HG03095 (cell line): ENCODE measurements around the gene IL18R1.
A peak's percentile ranks its signal among the peaks of the same experiment; 100 is the strongest.

Source experiments
- ATAC-seq: cut with Tn5 transposase; IDR thresholded peaks from one replicate; pipeline ENCODE4 v1.9.1; 2021; ENCODE audit warnings: moderate library complexity; ENCODE audit not compliant: unreplicated experiment

Gene IL18R1

GRCh38 chr2:102344397-102344796 lies 11.2 kb upstream of the IL18R1 start:
- no peak for ATAC-seq

GRCh38 chr2:102345329-102345920 lies 10.2 kb upstream of the IL18R1 start:
- no peak for ATAC-seq

- ATAC-seq: no peak
These were observed 9.0 kb upstream of the IL18R1 start for GRCh38 chr2:102346381-102347130.

GRCh38 chr2:102350137-102350793 lies 5.3 kb upstream of the IL18R1 start:
- no peak for ATAC-seq

GRCh38 chr2:102356381-102356712 lies 751 bp downstream of the IL18R1 start:
- ATAC-seq: no peak

- ATAC-seq: no peak
These were observed 1.1 kb downstream of the IL18R1 start for GRCh38 chr2:102356741-102357140.

GRCh38 chr2:102357937-102358336 lies 2.3 kb downstream of the IL18R1 start:
- no peak for ATAC-seq

- ATAC-seq: no peak
These were observed 2.9 kb downstream of the IL18R1 start for GRCh38 chr2:102358496-102358895.

- ATAC-seq: no peak
These were observed 3.9 kb downstream of the IL18R1 start for GRCh38 chr2:102359527-102359926.

GRCh38 chr2:102361632-102362241 lies 6.1 kb downstream of the IL18R1 start:
- ATAC-seq: no peak

- ATAC-seq: no peak
These were observed 10.2 kb downstream of the IL18R1 start for GRCh38 chr2:102365763-102366162.

- peak; percentile 73 for ATAC-seq
These were observed 11.0 kb downstream of the IL18R1 start for GRCh38 chr2:102366406-102367112.

- ATAC-seq: peak; percentile 52
These were observed 11.9 kb downstream of the IL18R1 start for GRCh38 chr2:102367331-102367971.

- no peak for ATAC-seq
These were observed 13.0 kb downstream of the IL18R1 start for GRCh38 chr2:102368461-102369109.

GRCh38 chr2:102369866-102370265 lies 14.3 kb downstream of the IL18R1 start:
- no peak for ATAC-seq

GRCh38 chr2:102376052-102376591 lies 20.5 kb downstream of the IL18R1 start:
- no peak for ATAC-seq

GRCh38 chr2:102383722-102384121 lies 28.1 kb downstream of the IL18R1 start:
- ATAC-seq: no peak

- ATAC-seq: no peak
These were observed 29.9 kb downstream of the IL18R1 start for GRCh38 chr2:102385522-102385921.

GRCh38 chr2:102386004-102386403 lies 30.4 kb downstream of the IL18R1 start:
- ATAC-seq: no peak
